ENCODE measurements around the gene TMEM169. TPM values are rescaled to one million over a fixed set of nuclear protein-coding genes. Genes with fewer than 3 reads are reported as not detected.

TMEM169 gene
- total and polyA plus RNA-seq, 2 of the 13 experiments (the other 11 are each of a cell fraction or from before 2014, with no cell fraction given), result 1.5 to 4.5 TPM

DNA sequence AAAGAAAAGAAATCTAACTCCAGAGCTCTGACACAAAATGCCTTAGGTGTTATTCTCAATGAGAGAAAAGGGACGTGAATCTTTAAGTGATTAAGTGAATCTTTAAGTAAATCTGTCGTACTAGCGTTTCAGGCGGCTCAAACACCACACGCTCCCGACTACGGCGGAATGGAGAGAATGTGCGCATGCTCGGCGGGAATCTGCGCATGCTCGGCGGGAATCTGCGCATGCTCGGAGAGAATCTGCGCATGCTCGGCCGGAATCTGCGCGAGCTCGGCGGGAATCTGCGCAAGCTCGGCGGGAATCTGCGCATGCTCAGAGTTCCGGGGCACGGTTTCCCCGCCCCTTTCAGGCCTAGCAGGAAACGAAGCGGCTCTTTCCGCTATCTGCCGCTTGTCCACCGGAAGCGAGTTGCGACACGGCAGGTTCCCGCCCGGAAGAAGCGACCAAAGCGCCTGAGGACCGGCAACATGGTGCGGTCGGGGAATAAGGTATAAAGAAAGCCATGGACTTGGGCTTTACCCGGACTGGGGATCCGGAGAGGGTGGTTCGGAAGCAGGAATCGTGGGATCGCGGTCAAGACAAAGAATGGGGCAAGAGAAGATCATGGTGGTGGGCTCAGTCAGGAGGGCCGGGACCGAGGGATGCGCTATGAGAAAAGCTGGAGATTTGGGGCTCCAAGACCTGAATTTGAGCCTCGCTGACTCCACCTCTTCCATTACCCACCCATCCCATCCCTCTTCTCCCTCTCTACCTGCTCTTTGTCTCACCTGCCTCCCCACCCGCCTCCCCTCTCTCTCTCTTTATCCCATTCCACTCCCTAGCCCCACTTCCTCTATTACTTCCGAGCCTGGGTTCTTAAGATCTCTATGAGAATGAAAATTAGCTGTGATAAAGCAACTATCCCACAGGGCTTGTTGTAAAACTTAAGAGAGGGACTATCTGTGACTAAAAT is 27.5 kb downstream of the TMEM169 start, which contains the start of gene XRCC5 (continued):
- TF ChIP-seq, protein P1, sequence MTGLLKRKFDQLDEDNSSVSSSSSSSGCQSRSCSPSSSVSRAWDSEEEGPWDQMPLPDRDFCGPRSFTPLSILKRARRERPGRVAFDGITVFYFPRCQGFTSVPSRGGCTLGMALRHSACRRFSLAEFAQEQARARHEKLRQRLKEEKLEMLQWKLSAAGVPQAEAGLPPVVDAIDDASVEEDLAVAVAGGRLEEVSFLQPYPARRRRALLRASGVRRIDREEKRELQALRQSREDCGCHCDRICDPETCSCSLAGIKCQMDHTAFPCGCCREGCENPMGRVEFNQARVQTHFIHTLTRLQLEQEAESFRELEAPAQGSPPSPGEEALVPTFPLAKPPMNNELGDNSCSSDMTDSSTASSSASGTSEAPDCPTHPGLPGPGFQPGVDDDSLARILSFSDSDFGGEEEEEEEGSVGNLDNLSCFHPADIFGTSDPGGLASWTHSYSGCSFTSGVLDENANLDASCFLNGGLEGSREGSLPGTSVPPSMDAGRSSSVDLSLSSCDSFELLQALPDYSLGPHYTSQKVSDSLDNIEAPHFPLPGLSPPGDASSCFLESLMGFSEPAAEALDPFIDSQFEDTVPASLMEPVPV (CRISPR knock-in tag; IDR thresholded peaks at IDR 0.05), result peak; percentile 73
- TF ChIP-seq, protein P2, sequence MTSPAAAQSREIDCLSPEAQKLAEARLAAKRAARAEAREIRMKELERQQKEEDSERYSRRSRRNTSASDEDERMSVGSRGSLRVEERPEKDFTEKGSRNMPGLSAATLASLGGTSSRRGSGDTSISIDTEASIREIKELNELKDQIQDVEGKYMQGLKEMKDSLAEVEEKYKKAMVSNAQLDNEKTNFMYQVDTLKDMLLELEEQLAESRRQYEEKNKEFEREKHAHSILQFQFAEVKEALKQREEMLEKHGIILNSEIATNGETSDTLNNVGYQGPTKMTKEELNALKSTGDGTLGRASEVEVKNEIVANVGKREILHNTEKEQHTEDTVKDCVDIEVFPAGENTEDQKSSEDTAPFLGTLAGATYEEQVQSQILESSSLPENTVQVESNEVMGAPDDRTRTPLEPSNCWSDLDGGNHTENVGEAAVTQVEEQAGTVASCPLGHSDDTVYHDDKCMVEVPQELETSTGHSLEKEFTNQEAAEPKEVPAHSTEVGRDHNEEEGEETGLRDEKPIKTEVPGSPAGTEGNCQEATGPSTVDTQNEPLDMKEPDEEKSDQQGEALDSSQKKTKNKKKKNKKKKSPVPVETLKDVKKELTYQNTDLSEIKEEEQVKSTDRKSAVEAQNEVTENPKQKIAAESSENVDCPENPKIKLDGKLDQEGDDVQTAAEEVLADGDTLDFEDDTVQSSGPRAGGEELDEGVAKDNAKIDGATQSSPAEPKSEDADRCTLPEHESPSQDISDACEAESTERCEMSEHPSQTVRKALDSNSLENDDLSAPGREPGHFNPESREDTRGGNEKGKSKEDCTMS (CRISPR knock-in tag; conservative IDR thresholded peaks at IDR 0.05), result no peak
- TF ChIP-seq SNRNP70 (IDR thresholded peaks at IDR 0.05; ENCODE audit: low read depth, low read length) (no peak), KDM3A (CRISPR knock-in tag; IDR thresholded peaks at IDR 0.05; ENCODE audit: low read depth) (peak; percentile 82), ZFP82 (CRISPR knock-in tag; IDR thresholded peaks at IDR 0.05; ENCODE audit: borderline replicate concordance) (peak; percentile 95), ARID2 (CRISPR knock-in tag; IDR thresholded peaks at IDR 0.05; ENCODE audit: borderline replicate concordance) (no peak), ESRRA (CRISPR knock-in tag; IDR thresholded peaks at IDR 0.05; ENCODE audit: low read depth) (0 out of 2 replicates have a peak, but pooled peaks have one; percentile 66), ISL2 (CRISPR knock-in tag; IDR thresholded peaks at IDR 0.05) (peak; percentile 88), TAF15 (IDR thresholded peaks at IDR 0.05; ENCODE audit: low read depth, low read length, poor library complexity, severe bottlenecking) (peak; percentile 62), GATAD1 (CRISPR knock-in tag; IDR thresholded peaks at IDR 0.05) (peak; percentile 98), ZNF282 (IDR thresholded peaks at IDR 0.05; ENCODE audit: partially characterized antibody) (no peak), TBL1XR1 (IDR thresholded peaks at IDR 0.05; ENCODE audit: borderline replicate concordance, low read length, partially characterized antibody) (peak; percentile 77), U2AF1 (optimal IDR thresholded peaks at IDR 0.05; ENCODE audit: low read depth, low read length) (peak; percentile 64), HNRNPL (IDR thresholded peaks at IDR 0.05; ENCODE audit: low read depth, low read length) (peak; percentile 89)
- TF ChIP-seq, protein P3, sequence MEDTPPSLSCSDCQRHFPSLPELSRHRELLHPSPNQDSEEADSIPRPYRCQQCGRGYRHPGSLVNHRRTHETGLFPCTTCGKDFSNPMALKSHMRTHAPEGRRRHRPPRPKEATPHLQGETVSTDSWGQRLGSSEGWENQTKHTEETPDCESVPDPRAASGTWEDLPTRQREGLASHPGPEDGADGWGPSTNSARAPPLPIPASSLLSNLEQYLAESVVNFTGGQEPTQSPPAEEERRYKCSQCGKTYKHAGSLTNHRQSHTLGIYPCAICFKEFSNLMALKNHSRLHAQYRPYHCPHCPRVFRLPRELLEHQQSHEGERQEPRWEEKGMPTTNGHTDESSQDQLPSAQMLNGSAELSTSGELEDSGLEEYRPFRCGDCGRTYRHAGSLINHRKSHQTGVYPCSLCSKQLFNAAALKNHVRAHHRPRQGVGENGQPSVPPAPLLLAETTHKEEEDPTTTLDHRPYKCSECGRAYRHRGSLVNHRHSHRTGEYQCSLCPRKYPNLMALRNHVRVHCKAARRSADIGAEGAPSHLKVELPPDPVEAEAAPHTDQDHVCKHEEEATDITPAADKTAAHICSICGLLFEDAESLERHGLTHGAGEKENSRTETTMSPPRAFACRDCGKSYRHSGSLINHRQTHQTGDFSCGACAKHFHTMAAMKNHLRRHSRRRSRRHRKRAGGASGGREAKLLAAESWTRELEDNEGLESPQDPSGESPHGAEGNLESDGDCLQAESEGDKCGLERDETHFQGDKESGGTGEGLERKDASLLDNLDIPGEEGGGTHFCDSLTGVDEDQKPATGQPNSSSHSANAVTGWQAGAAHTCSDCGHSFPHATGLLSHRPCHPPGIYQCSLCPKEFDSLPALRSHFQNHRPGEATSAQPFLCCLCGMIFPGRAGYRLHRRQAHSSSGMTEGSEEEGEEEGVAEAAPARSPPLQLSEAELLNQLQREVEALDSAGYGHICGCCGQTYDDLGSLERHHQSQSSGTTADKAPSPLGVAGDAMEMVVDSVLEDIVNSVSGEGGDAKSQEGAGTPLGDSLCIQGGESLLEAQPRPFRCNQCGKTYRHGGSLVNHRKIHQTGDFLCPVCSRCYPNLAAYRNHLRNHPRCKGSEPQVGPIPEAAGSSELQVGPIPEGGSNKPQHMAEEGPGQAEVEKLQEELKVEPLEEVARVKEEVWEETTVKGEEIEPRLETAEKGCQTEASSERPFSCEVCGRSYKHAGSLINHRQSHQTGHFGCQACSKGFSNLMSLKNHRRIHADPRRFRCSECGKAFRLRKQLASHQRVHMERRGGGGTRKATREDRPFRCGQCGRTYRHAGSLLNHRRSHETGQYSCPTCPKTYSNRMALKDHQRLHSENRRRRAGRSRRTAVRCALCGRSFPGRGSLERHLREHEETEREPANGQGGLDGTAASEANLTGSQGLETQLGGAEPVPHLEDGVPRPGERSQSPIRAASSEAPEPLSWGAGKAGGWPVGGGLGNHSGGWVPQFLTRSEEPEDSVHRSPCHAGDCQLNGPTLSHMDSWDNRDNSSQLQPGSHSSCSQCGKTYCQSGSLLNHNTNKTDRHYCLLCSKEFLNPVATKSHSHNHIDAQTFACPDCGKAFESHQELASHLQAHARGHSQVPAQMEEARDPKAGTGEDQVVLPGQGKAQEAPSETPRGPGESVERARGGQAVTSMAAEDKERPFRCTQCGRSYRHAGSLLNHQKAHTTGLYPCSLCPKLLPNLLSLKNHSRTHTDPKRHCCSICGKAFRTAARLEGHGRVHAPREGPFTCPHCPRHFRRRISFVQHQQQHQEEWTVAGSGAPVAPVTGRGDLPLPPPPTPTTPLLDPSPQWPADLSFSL (CRISPR knock-in tag; IDR thresholded peaks at IDR 0.05), result no peak
